Upper lobe of right lung (tissue), 1 donor: ENCODE results near the gene MANBA. TPM values are rescaled to one million over a fixed set of nuclear protein-coding genes. Genes with fewer than 3 reads are reported as not detected.

Experiments
- ATAC-seq: fragments of 200-7000 bp; cut with Tn5 transposase; one replicate; pipeline ENCODE4 v1.9.1; 2020; ENCODE audit warnings: mild to moderate bottlenecking, moderate library complexity
- DNase-seq: peaks from one replicate; pipeline ENCODE4 v3.0.0-alpha.2; 2020
- H3K27ac ChIP-seq: fragments of 200-600 bp; one replicate; pipeline ENCODE4 v1.8.0; 2022
- H3K27me3 ChIP-seq: fragments of 200-600 bp; one replicate; pipeline ENCODE4 v1.8.0; 2022; ENCODE audit warnings: mild to moderate bottlenecking
- H3K36me3 ChIP-seq: fragments of 200-600 bp; one replicate; pipeline ENCODE4 v1.8.0; 2022
- H3K4me1 ChIP-seq: fragments of 200-600 bp; one replicate; pipeline ENCODE4 v1.8.0; 2022
- H3K4me3 ChIP-seq: fragments of 200-600 bp; one replicate; pipeline ENCODE4 v1.8.0; 2022; ENCODE audit warnings: mild to moderate bottlenecking
- H3K9me3 ChIP-seq: fragments of 200-600 bp; one replicate; pipeline ENCODE4 v1.8.0; 2022
- intact Hi-C: fragments of 100-400 bp; cut with DNase I; formaldehyde crosslinking; loops from one replicate; pipeline ENCODE4 v1.11.0; 2022
- total RNA-seq: library from RNA; stranded (reverse); fragmentation: NEBNext Ultra II Directional; extraction: Animal tissue kit (Norgen Biotek cat#: 25700); gene quantifications from one replicate; pipeline ENCODE4 v1.2.1, GENCODE V29; 2021
- TF ChIP-seq, protein P1 (sequence below): fragments of 200-600 bp; IDR thresholded peaks from one replicate; pipeline ENCODE4 v1.8.0; 2022; ENCODE audit warnings: antibody characterized with exemption
- donor health status: DM: no; HTN: yes; CAD: no; lungs with severe emphysema.

MANBA gene
- total RNA-seq, 1 donor from 2014 or later: 56.0 TPM

DNA sequence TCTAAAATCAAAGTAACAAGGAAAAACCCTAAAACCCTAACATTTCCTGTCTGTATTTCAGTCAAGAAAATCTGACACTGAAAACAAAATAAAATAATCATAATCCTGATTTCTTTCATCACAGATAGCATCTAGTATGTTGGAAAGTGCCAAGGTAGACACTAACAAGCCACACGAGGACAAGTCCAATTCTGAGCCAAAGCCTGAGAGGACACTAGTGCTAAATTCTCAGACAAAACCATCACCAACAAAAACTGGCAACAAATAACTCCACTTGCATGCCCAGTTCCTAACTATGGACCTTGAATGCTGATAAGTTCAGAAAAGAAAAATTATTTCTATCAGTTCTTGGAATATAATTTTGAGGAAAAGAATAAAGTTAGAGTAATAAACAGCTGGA, 113.7 kb downstream of the MANBA start:
- Histone ChIP-seq H3K27me3 (no peaks in the 10 kb centered on the region), H3K4me1 (no peaks in the 10 kb centered on the region), H3K36me3 (peaks cover 32% of the 10 kb centered on the region), H3K27ac (no peak overlapping the region), H3K4me3 (no peak overlapping the region), H3K9me3 (no peaks in the 10 kb centered on the region)
- intact Hi-C loops: no loop called here
- DNase-seq (no peak), ATAC-seq (no peak)
- TF ChIP-seq, protein P1, sequence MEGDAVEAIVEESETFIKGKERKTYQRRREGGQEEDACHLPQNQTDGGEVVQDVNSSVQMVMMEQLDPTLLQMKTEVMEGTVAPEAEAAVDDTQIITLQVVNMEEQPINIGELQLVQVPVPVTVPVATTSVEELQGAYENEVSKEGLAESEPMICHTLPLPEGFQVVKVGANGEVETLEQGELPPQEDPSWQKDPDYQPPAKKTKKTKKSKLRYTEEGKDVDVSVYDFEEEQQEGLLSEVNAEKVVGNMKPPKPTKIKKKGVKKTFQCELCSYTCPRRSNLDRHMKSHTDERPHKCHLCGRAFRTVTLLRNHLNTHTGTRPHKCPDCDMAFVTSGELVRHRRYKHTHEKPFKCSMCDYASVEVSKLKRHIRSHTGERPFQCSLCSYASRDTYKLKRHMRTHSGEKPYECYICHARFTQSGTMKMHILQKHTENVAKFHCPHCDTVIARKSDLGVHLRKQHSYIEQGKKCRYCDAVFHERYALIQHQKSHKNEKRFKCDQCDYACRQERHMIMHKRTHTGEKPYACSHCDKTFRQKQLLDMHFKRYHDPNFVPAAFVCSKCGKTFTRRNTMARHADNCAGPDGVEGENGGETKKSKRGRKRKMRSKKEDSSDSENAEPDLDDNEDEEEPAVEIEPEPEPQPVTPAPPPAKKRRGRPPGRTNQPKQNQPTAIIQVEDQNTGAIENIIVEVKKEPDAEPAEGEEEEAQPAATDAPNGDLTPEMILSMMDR: no peak

DNA sequence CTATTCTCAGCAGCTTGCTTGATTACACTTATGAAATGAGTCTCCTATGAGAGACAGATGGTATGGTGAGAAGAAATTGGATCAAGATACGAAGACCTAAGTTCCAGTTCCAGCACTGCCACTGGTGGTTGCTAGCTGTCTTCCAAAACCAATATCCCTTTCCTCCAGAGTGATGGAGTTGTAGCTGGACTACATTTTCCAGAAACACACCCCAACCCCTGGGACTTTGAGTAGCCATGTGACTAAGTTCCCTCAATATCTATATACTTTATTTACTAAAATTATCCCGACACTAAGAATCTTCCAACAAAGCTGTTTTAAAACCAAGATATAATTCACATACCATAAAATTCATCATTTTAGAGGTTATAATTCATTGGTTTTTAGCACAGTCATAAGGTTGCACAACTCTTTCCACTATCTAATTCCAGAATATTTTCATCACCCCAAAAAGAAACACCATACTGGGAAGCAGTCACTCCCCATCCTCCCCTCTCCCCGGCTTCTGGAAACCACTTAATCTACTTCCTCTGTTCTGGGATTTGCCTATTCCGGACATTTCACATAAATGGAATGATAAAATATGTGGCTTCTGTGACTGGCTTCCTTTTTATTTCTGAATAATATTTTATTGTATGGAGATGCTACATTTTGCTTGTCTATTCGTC, 118.0 kb downstream of the MANBA start:
- Histone ChIP-seq H3K27ac (no peak overlapping the region), H3K4me1 (no peaks in the 10 kb centered on the region), H3K4me3 (no peak overlapping the region), H3K9me3 (no peaks in the 10 kb centered on the region), H3K36me3 (peaks cover 18% of the 10 kb centered on the region), H3K27me3 (no peaks in the 10 kb centered on the region)
- intact Hi-C loops: no loop called here
- ATAC-seq: no peak
- TF ChIP-seq, protein P1: no peak
- no peak for DNase-seq

DNA sequence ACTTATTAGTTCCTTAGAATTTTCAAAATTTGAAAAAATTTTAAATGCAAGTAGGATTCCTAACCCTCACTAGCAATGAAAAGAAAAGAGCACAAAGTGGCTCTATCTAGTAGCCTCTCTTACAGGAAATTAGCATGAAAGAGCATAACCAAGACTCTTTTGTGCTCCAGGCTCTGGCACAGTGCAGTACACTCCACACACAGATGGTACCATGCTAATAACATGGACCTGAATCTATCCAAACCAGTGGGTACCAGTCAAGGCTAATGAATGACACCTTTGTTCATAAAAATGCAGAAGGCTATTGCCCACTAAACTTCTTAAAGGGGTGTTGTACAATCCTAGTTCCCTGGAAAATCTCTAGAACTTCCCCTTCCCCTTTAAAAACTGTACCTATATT, 119.0 kb downstream of the MANBA start:
- no peak overlapping the region for H3K27ac ChIP-seq
- ATAC-seq: no peak

DNA sequence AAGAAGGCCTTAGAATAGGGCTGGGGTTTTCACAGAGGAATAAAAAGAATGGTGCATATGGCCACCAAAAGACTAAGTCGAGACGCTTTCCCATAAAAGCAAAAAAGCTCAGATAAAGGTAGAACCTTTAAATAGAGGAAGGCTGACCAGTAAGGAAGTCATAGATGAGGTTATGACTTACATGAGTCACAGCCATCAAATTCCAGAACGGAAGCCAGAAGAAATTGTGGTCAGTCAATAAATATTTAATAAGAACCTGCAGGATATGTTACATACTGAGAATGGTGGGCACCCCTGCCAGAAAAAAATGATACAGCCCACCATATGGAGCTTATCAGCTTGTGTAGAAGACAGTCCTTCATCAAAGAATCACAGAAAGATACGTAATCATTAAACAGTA, 120.1 kb downstream of the MANBA start:
- Histone ChIP-seq H3K4me1 (no peaks in the 10 kb centered on the region), H3K27me3 (no peaks in the 10 kb centered on the region), H3K9me3 (no peaks in the 10 kb centered on the region), H3K27ac (no peak overlapping the region), H3K4me3 (no peak overlapping the region), H3K36me3 (peaks cover 36% of the 10 kb centered on the region)
- intact Hi-C loops: no loop called here
- TF ChIP-seq, protein P1: no peak
- no peak for ATAC-seq
- no peak for DNase-seq

More for the DNA sequence above, 119.0 kb downstream of the MANBA start:
- intact Hi-C loops: no loop called here
- Histone ChIP-seq H3K36me3 (peaks cover 26% of the 10 kb centered on the region), H3K27me3 (no peaks in the 10 kb centered on the region), H3K9me3 (no peaks in the 10 kb centered on the region), H3K4me3 (no peak overlapping the region), H3K4me1 (no peaks in the 10 kb centered on the region)
- DNase-seq: no peak
- TF ChIP-seq, protein P1: no peak

DNA sequence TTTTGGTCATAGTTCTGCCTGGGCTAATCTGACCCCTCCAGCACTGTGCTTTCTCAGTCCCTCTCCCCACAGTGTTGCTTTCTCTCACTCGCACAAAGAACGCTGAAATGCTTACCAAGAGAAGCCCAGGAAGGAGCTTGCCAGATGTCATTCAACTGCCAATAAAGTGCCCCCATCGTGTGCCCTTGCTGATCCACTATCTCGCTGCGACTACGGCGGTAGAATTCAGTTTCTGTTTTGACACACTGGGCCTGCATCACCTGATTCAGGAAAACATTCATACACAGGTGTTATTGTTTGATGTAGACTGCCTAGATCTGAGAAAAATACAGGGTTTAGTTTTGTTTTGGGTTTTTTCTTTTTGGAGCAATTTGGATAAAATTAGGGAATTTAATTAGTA, 121.2 kb downstream of the MANBA start:
- no peak for DNase-seq
- H3K27ac ChIP-seq: no peak overlapping the region
- H3K27me3 ChIP-seq: no peaks in the 10 kb centered on the region
- no peaks in the 10 kb centered on the region for H3K9me3 ChIP-seq
- TF ChIP-seq, protein P1: no peak
- H3K36me3 ChIP-seq: peaks cover 46% of the 10 kb centered on the region
- no peak overlapping the region for H3K4me3 ChIP-seq
- intact Hi-C loops: no loop called here
- ATAC-seq: no peak
- no peaks in the 10 kb centered on the region for H3K4me1 ChIP-seq

DNA sequence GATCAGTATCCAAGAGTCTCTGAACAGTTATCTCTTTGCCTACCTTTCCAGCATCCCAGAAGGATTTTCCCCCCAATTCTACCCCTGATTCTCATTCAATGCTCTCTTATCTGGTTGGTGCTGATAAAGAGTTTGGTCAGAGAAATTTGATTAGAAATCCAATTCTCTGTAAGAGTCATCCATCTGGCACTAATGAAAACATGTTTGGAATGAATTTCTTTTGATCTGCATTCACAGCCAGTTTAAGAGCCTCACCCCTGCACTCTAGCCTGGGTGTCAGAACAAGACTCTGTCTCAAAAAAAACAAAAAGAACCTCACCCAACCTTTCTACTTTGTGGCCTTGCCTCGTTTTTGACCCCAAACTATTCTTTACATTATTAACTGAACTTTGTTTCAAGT, 122.1 kb downstream of the MANBA start:
- TF ChIP-seq, protein P1: no peak
- DNase-seq (no peak), ATAC-seq (no peak)
- Histone ChIP-seq H3K4me3 (no peak overlapping the region), H3K36me3 (peaks cover 54% of the 10 kb centered on the region), H3K27ac (no peak overlapping the region), H3K4me1 (no peaks in the 10 kb centered on the region), H3K9me3 (no peaks in the 10 kb centered on the region), H3K27me3 (no peaks in the 10 kb centered on the region)
- intact Hi-C loops: no loop called here
